Dermis blood vessel endothelial cell (primary cell): ENCODE data around the gene TADA2B. TPM values are rescaled to one million over a fixed set of nuclear protein-coding genes. Genes with fewer than 3 reads are reported as not detected.

ENCODE experiments used
- DNase-seq: peaks from one replicate; pipeline ENCODE4 v3.0.0; 2010
- total RNA-seq: library from RNA; depleted of rRNA; stranded (reverse); fragments of >200 nt; gene quantifications from 2 replicates; pipeline ENCODE4 v1.2.3, GENCODE V29; 2014

Gene TADA2B
- total RNA-seq, result 10.4 and 13.3 TPM in 2 replicates

- peak; percentile 63 for DNase-seq
Measured at GRCh38 chr4:7043284-7044136, at the start of gene TADA2B. Gene TADA2B, plus strand, starts transcription at chr4:7043372. Its CDS starts 208 bp downstream, at chr4:7043580.

- DNase-seq, result no peak
Measured at GRCh38 chr4:6996481-6996880, 46.7 kb upstream of the TADA2B start.

GRCh38 chr4:6999172-7000086, 43.7 kb upstream of the TADA2B start:
- no peak for DNase-seq

GRCh38 chr4:7000421-7001176, 42.6 kb upstream of the TADA2B start:
- DNase-seq, result no peak

GRCh38 chr4:7001271-7001670, 41.9 kb upstream of the TADA2B start:
- DNase-seq, result no peak

- no peak for DNase-seq
Measured at GRCh38 chr4:7002336-7002735, 40.8 kb upstream of the TADA2B start.

- no peak for DNase-seq
Measured at GRCh38 chr4:7003176-7003878, 39.8 kb upstream of the TADA2B start.

- no peak for DNase-seq
Measured at GRCh38 chr4:7003879-7004240, 39.3 kb upstream of the TADA2B start.

- no peak for DNase-seq
Measured at GRCh38 chr4:7004331-7004730, 38.8 kb upstream of the TADA2B start.

- no peak for DNase-seq
Measured at GRCh38 chr4:7005571-7005970, 37.6 kb upstream of the TADA2B start.

GRCh38 chr4:7006411-7006810, 36.8 kb upstream of the TADA2B start:
- no peak for DNase-seq

GRCh38 chr4:7007142-7007907, 35.8 kb upstream of the TADA2B start:
- no peak for DNase-seq

- DNase-seq, result no peak
Measured at GRCh38 chr4:7007944-7008343, 35.2 kb upstream of the TADA2B start.

GRCh38 chr4:7009564-7009963, 33.6 kb upstream of the TADA2B start:
- DNase-seq, result no peak

- DNase-seq, result no peak
Measured at GRCh38 chr4:7013175-7013574, 30.0 kb upstream of the TADA2B start.

GRCh38 chr4:7014815-7015214, 28.4 kb upstream of the TADA2B start:
- DNase-seq, result no peak

- no peak for DNase-seq
Measured at GRCh38 chr4:7015383-7016035, 27.7 kb upstream of the TADA2B start.

GRCh38 chr4:7016086-7016485, 27.1 kb upstream of the TADA2B start:
- DNase-seq, result no peak

GRCh38 chr4:7016512-7016911, 26.7 kb upstream of the TADA2B start:
- DNase-seq, result no peak

GRCh38 chr4:7017446-7018048, 25.6 kb upstream of the TADA2B start:
- DNase-seq, result no peak
